IMR-90 (cell line): ENCODE measurements around the gene NXPH4. TPM values are rescaled to one million over a fixed set of nuclear protein-coding genes. Genes with fewer than 3 reads are reported as not detected.

Experiments
- ATAC-seq: fragments of 200-7000 bp; cut with Tn5 transposase; 2 replicates; pipeline ENCODE4 v1.9.1; 2020; ENCODE audit warnings: low read depth, mild to moderate bottlenecking, moderate library complexity
- BruUV-seq: library from RNA; stranded (reverse); fragments of 400-500 nt; replicated peaks from 2 replicates; lab custom pipeline; 2021; lab: Mats Ljungman, UMichigan
- CTCF ChIA-PET: fragments of 300-600 bp; formaldehyde crosslinking; extraction: SDS; loops from one replicate; lab custom pipeline; 2021; ENCODE audit warnings: antibody characterized with exemption; lab: Yijun Ruan, JAX
- POLR2A ChIA-PET: fragments of 300-600 bp; sonication (Branson Sonifier 250); formaldehyde crosslinking; loops from one replicate; lab custom pipeline; 2022; ENCODE audit warnings: antibody characterized with exemption; ENCODE audit not compliant: unreplicated experiment; lab: Charles Lee
- DNase-seq: peaks from one replicate; pipeline ENCODE4 v3.0.0; 2013
- H2AFZ ChIP-seq: replicated peaks from 2 replicates; pipeline ENCODE3; 2013; ENCODE audit warnings: low read length, mild to moderate bottlenecking; ENCODE audit not compliant: poor library complexity
- H2AK5ac ChIP-seq: 2 replicates; pipeline ENCODE4 v1.6.1; 2013; ENCODE audit warnings: low read depth, low read length, inconsistent platforms
- H2AK9ac ChIP-seq: replicated peaks from 2 replicates; pipeline ENCODE3; 2013; ENCODE audit warnings: mild to moderate bottlenecking, low read depth, low read length, moderate library complexity; ENCODE audit not compliant: poor library complexity
- H2BK120ac ChIP-seq: 2 replicates; pipeline ENCODE4 v1.6.1; 2013; ENCODE audit warnings: low read depth, low read length, inconsistent platforms
- H2BK15ac ChIP-seq: 3 replicates; pipeline ENCODE4 v1.6.1; 2013; ENCODE audit warnings: low read depth, low read length, inconsistent platforms
- H2BK20ac ChIP-seq: 2 replicates; pipeline ENCODE4 v1.6.1; 2013; ENCODE audit warnings: low read depth, mild to moderate bottlenecking, inconsistent platforms, low read length, moderate library complexity
- H2BK5ac ChIP-seq: 2 replicates; pipeline ENCODE4 v1.6.1; 2013; ENCODE audit warnings: mild to moderate bottlenecking, low read depth, low read length, inconsistent platforms; ENCODE audit not compliant: poor library complexity, severe bottlenecking
- H3K14ac ChIP-seq: replicated peaks from 2 replicates; pipeline ENCODE4 v1.6.1; 2013; ENCODE audit warnings: low read depth, low read length, inconsistent platforms
- H3K18ac ChIP-seq: 2 replicates; pipeline ENCODE4 v1.6.1; 2013; ENCODE audit warnings: low read depth, low read length, control low read depth
- H3K23ac ChIP-seq: 2 replicates; pipeline ENCODE4 v1.6.1; 2013; ENCODE audit warnings: low read depth, low read length, inconsistent platforms
- H3K27ac ChIP-seq: 2 replicates; pipeline ENCODE4 v1.5.1; 2013; ENCODE audit warnings: mild to moderate bottlenecking, control low read depth, low read length; ENCODE audit not compliant: insufficient read depth
- H3K27me3 ChIP-seq: 2 replicates; pipeline ENCODE4 v1.6.1; 2013; ENCODE audit warnings: low read length; ENCODE audit not compliant: control insufficient read depth, insufficient read depth
- H3K36me3 ChIP-seq: 2 replicates; pipeline ENCODE4 v1.6.1; 2013; ENCODE audit warnings: low read length, mixed read lengths; ENCODE audit not compliant: control insufficient read depth, insufficient read depth
- H3K4ac ChIP-seq: 2 replicates; pipeline ENCODE4 v1.6.1; 2013; ENCODE audit warnings: low read depth, low read length, inconsistent platforms
- H3K4me1 ChIP-seq: 2 replicates; pipeline ENCODE4 v1.6.1; 2013; ENCODE audit warnings: low read length, mixed read lengths; ENCODE audit not compliant: control insufficient read depth, insufficient read depth
- H3K4me2 ChIP-seq: 2 replicates; pipeline ENCODE4 v1.6.1; 2013; ENCODE audit warnings: low read depth, mild to moderate bottlenecking, control low read depth, low read length, moderate library complexity
- H3K4me3 ChIP-seq: 2 replicates; pipeline ENCODE4 v1.5.1; 2013; ENCODE audit warnings: low read depth, mild to moderate bottlenecking, control low read depth, low read length, moderate library complexity; ENCODE audit not compliant: insufficient read depth
- H3K56ac ChIP-seq: 2 replicates; pipeline ENCODE4 v1.6.1; 2013; ENCODE audit warnings: low read length, inconsistent platforms; ENCODE audit not compliant: insufficient read depth; ENCODE audit errors: extremely low read depth
- H3K79me1 ChIP-seq, 2 experiments: 2 replicates each; pipeline ENCODE4 v1.6.1; 2013; ENCODE audit warnings: low read length in 2 of 2, inconsistent platforms in 1 of 2, low read depth in 1 of 2
- H3K9ac ChIP-seq: 2 replicates; pipeline ENCODE4 v1.6.1; 2013; ENCODE audit warnings: low read depth, low read length, control low read depth
- H3K9me1 ChIP-seq: 2 replicates; pipeline ENCODE4 v1.6.1; 2013; ENCODE audit warnings: low read length, inconsistent platforms; ENCODE audit not compliant: insufficient read depth
- H3K9me3 ChIP-seq: 2 replicates; pipeline ENCODE4 v1.6.1; 2013; ENCODE audit warnings: low read length; ENCODE audit not compliant: control insufficient read depth, insufficient read depth
- H4K20me1 ChIP-seq: 2 replicates; pipeline ENCODE4 v1.6.1; 2013; ENCODE audit warnings: low read length, inconsistent platforms; ENCODE audit not compliant: insufficient read depth
- H4K5ac ChIP-seq: 2 replicates; pipeline ENCODE4 v1.6.1; 2013; ENCODE audit warnings: mild to moderate bottlenecking, low read depth, low read length, control low read depth
- H4K8ac ChIP-seq, 2 experiments: 2 replicates each; pipeline ENCODE4 v1.6.1; 2013; ENCODE audit warnings: low read depth in 2 of 2, low read length in 2 of 2, control low read depth in 1 of 2, inconsistent platforms in 1 of 2
- H4K91ac ChIP-seq: 2 replicates; pipeline ENCODE4 v1.6.1; 2013; ENCODE audit warnings: low read depth, low read length, inconsistent platforms; ENCODE audit not compliant: insufficient read depth
- BHLHE40 ChIP-seq: fragments of 150-350 bp; IDR thresholded peaks from 2 replicates; pipeline ENCODE4 v1.6.1; 2016; ENCODE audit warnings: mild to moderate bottlenecking, low read depth, low read length
- CEBPB ChIP-seq: IDR thresholded peaks from 2 replicates; pipeline ENCODE4 v1.6.1; 2012; ENCODE audit warnings: low read depth, low read length, improper control_type of control experiment
- CHD1 ChIP-seq: IDR thresholded peaks from 2 replicates; pipeline ENCODE4 v1.6.1; 2012; ENCODE audit warnings: low read depth, low read length, improper control_type of control experiment
- FOS ChIP-seq: fragments of 150-350 bp; IDR thresholded peaks from 2 replicates; pipeline ENCODE4 v1.6.1; 2016; ENCODE audit warnings: low read depth, low read length
- MAZ ChIP-seq: IDR thresholded peaks from 2 replicates; pipeline ENCODE4 v1.6.1; 2012; ENCODE audit warnings: low read depth, mild to moderate bottlenecking, low read length, improper control_type of control experiment, moderate library complexity, borderline replicate concordance
- MXI1 ChIP-seq: IDR thresholded peaks from 2 replicates; pipeline ENCODE4 v1.6.1; 2012; ENCODE audit warnings: low read depth, mild to moderate bottlenecking, low read length, moderate library complexity, borderline replicate concordance
- NFE2L2 ChIP-seq: fragments of 150-350 bp; IDR thresholded peaks from 2 replicates; pipeline ENCODE4 v1.6.1; 2016; ENCODE audit warnings: low read depth, mild to moderate bottlenecking, low read length
- RCOR1 ChIP-seq: IDR thresholded peaks from 2 replicates; pipeline ENCODE4 v1.6.1; 2012; ENCODE audit warnings: mild to moderate bottlenecking, low read length, improper control_type of control experiment; ENCODE audit not compliant: insufficient replicate concordance
- USF2 ChIP-seq: fragments of 150-350 bp; IDR thresholded peaks from 2 replicates; pipeline ENCODE4 v1.6.1; 2017; ENCODE audit warnings: mild to moderate bottlenecking, antibody characterized with exemption, low read length, low read depth
- WGBS, 2 experiments: methylation state at CpG; one replicate each; pipeline versions ENCODE4 v1.1.5 to v1.1.7; 2013; ENCODE audit warnings: missing lambda C conversion rate in 2 of 2; ENCODE audit not compliant: insufficient read length in 1 of 2; ENCODE audit errors: extremely low coverage in 2 of 2; 5-methylcytosine and 5-hydroxymethylcytosine counted together
- dilution Hi-C: fragments of 300-500 bp; cut with HindIII; formaldehyde crosslinking; loops from one replicate; pipeline ENCODE4 v1.14.3; 2018; ENCODE audit warnings: low sequenced_read_pairs; ENCODE audit not compliant: unreplicated experiment
- in situ Hi-C: fragments of 300-500 bp; cut with MboI; formaldehyde crosslinking; loops from 3 replicates; pipeline ENCODE4 v1.14.3; 2019; ENCODE audit warnings: low sequenced_read_pairs, inconsistent platforms, mixed read lengths
- intact Hi-C: fragments of 100-400 bp; cut with micrococcal nuclease; formaldehyde crosslinking; loops from 2 replicates; pipeline ENCODE4 v1.10.0; 2022
- polyA plus RNA-seq, 3 experiments: library from polyadenylated mRNA; depleted of rRNA; stranded (reverse); fragments of >200 nt; gene quantifications; 2 replicates each; pipeline ENCODE4 v1.2.3, GENCODE V29; 2012; ENCODE audit warnings: low replicate concordance in 1 of 3
- total RNA-seq: library from RNA; depleted of rRNA; stranded (reverse); fragments of >200 nt; gene quantifications from 2 replicates; pipeline ENCODE4 v1.2.3, GENCODE V29; 2012
- TF ChIP-seq, protein P1 (sequence below): conservative IDR thresholded peaks from 2 replicates; pipeline ENCODE4 v1.5.1; 2012; ENCODE audit warnings: mild to moderate bottlenecking, low read depth, low read length, improper control_type of control experiment

Gene NXPH4
- total and polyA plus RNA-seq, 2 of the 4 experiments (the other 2 are of a cell fraction), result 0.36 to 3.8 TPM

DNA sequence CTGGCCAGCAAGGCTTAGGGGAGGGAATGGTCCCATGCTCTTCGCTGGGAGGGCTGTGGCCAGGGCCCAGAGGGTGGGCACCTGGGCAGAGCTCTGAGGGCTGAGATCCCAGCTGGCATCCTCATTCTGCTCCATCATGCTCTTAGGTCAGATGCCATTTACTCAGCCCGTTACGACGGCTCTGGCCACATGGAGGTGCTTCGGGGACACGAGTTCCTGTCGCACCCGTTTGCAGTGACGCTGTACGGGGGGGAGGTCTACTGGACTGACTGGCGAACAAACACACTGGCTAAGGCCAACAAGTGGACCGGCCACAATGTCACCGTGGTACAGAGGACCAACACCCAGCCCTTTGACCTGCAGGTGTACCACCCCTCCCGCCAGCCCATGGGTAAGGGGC lies 38.4 kb upstream of the NXPH4 start:
- in situ Hi-C loops, result loop anchor here (5.0 kb wide), 2 partner anchors 56 to 111 kb away; no protein-coding TSS in a partner anchor

More for the DNA sequence above, 38.4 kb upstream of the NXPH4 start:
- Histone ChIP-seq H2BK15ac (no peak overlapping the region), H3K27me3 (no peaks in the 10 kb centered on the region), H3K4ac (no peak overlapping the region), H4K91ac (no peak overlapping the region), H2BK120ac (no peak overlapping the region), H3K36me3 (peaks cover 91% of the 10 kb centered on the region), H3K4me3 (no peak overlapping the region), H3K14ac (no peak overlapping the region), H3K23ac (no peak overlapping the region), H3K4me1 (no peaks in the 10 kb centered on the region), H4K8ac (no peak overlapping the region), H4K5ac (no peak overlapping the region), H3K79me1 (peaks cover 3 to 47% of the 10 kb centered on the region in 2 experiments; a peak in 3 of 4 replicates), H2BK20ac (no peak overlapping the region), H2AFZ (no peak overlapping the region), H3K56ac (no peak overlapping the region), H2AK9ac (no peak overlapping the region), H4K20me1 (peaks cover 29% of the 10 kb centered on the region), H2AK5ac (no peak overlapping the region), H2BK5ac (no peak overlapping the region), H3K9ac (no peak overlapping the region), H3K4me2 (no peak overlapping the region), H3K9me1 (no peaks in the 10 kb centered on the region), H3K9me3 (no peaks in the 10 kb centered on the region), H3K18ac (no peak overlapping the region), H3K27ac (no peak overlapping the region)
- CTCF ChIA-PET, result no interaction called here
- intact Hi-C loops (no loop called here), dilution Hi-C loops (no loop called here)
- 94% methylated on average over 12 of the region's 14 CpGs; no CpG with 5 or more reads in 1 of the 2 experiments for WGBS, 2 experiments
- TF ChIP-seq CHD1 (no peak), USF2 (no peak), FOS (no peak), RCOR1 (no peak), BHLHE40 (no peak), MAZ (no peak), CEBPB (no peak), NFE2L2 (no peak), MXI1 (no peak)
- TF ChIP-seq, protein P1, sequence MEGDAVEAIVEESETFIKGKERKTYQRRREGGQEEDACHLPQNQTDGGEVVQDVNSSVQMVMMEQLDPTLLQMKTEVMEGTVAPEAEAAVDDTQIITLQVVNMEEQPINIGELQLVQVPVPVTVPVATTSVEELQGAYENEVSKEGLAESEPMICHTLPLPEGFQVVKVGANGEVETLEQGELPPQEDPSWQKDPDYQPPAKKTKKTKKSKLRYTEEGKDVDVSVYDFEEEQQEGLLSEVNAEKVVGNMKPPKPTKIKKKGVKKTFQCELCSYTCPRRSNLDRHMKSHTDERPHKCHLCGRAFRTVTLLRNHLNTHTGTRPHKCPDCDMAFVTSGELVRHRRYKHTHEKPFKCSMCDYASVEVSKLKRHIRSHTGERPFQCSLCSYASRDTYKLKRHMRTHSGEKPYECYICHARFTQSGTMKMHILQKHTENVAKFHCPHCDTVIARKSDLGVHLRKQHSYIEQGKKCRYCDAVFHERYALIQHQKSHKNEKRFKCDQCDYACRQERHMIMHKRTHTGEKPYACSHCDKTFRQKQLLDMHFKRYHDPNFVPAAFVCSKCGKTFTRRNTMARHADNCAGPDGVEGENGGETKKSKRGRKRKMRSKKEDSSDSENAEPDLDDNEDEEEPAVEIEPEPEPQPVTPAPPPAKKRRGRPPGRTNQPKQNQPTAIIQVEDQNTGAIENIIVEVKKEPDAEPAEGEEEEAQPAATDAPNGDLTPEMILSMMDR, result no peak
- BruUV-seq, result no TSS peak
- DNase-seq (no peak), ATAC-seq (no peak)
- POLR2A ChIA-PET, result no interaction called here
